Keratinocyte (primary cell): Measurements from ENCODE around the gene TNIP1. TPM values are rescaled to one million over a fixed set of nuclear protein-coding genes. Genes with fewer than 3 reads are reported as not detected.

Source experiments
- DNase-seq: peaks from one replicate; pipeline ENCODE4 v3.0.0-alpha.2; 2011; ENCODE audit warnings: low read depth, missing footprints, low spot score
- FAIRE-seq: peaks from 2 replicates; lab custom pipeline; 2011; peaks lifted over from hg19 to GRCh38; lab: Jason Lieb, UNC
- H2AFZ ChIP-seq: 2 replicates; pipeline ENCODE4 v1.6.0; 2012; ENCODE audit warnings: low read length, control low read depth, inconsistent platforms; ENCODE audit not compliant: control insufficient read depth
- H3K27ac ChIP-seq: 2 replicates; pipeline ENCODE4 v1.5.1; 2011; ENCODE audit warnings: low read length; ENCODE audit not compliant: control insufficient read depth, insufficient read depth
- H3K27me3 ChIP-seq: 3 replicates; pipeline ENCODE4 v1.6.0; 2011; ENCODE audit warnings: low read length; ENCODE audit not compliant: control insufficient read depth, insufficient read depth; ENCODE audit errors: extremely low read depth
- H3K36me3 ChIP-seq, 2 experiments: 2 replicates in 1 of 2; 3 replicates in 1 of 2; pipeline ENCODE4 v1.5.1; 2011; ENCODE audit warnings: low read length in 2 of 2, mild to moderate bottlenecking in 1 of 2; ENCODE audit not compliant: control insufficient read depth in 2 of 2, insufficient read depth in 2 of 2; ENCODE audit errors: extremely low read depth in 1 of 2
- H3K4me1 ChIP-seq: 3 replicates; pipeline ENCODE4 v1.5.1; 2011; ENCODE audit warnings: low read length; ENCODE audit not compliant: control insufficient read depth, insufficient read depth; ENCODE audit errors: extremely low read depth
- H3K4me2 ChIP-seq: 3 replicates; pipeline ENCODE4 v1.6.0; 2011; ENCODE audit warnings: low read depth, low read length; ENCODE audit not compliant: control insufficient read depth, insufficient read depth; ENCODE audit errors: extremely low read depth
- H3K4me3 ChIP-seq, 3 experiments: fragments of 200-600 bp in 1 of 3; sonication (generic) in 1 of 3; 2 replicates in 2 of 3; 3 replicates in 1 of 3; pipeline ENCODE4 v1.5.1; 2011 to 2016; ENCODE audit warnings: low read length in 3 of 3, mild to moderate bottlenecking in 3 of 3, control low read depth in 2 of 3, inconsistent platforms in 1 of 3, low read depth in 1 of 3, mixed read lengths in 1 of 3, mixed run types in 1 of 3, moderate library complexity in 1 of 3; ENCODE audit not compliant: control insufficient read depth in 2 of 3, insufficient read depth in 2 of 3; ENCODE audit errors: extremely low read depth in 1 of 3
- H3K79me2 ChIP-seq: 2 replicates; pipeline ENCODE4 v1.6.0; 2012; ENCODE audit warnings: low read length; ENCODE audit not compliant: control insufficient read depth, insufficient read depth
- H3K9ac ChIP-seq: 3 replicates; pipeline ENCODE4 v1.6.0; 2011; ENCODE audit warnings: low read length; ENCODE audit not compliant: control insufficient read depth, insufficient read depth; ENCODE audit errors: extremely low read depth
- H3K9me1 ChIP-seq: 3 replicates; pipeline ENCODE4 v1.6.0; 2011; ENCODE audit warnings: low read length; ENCODE audit not compliant: control insufficient read depth, insufficient read depth; ENCODE audit errors: extremely low read depth
- H3K9me3 ChIP-seq: 2 replicates; pipeline ENCODE4 v1.5.1; 2012; ENCODE audit warnings: low read depth, low read length; ENCODE audit not compliant: control insufficient read depth
- H4K20me1 ChIP-seq: 3 replicates; pipeline ENCODE4 v1.6.0; 2011; ENCODE audit warnings: low read length; ENCODE audit not compliant: control insufficient read depth, insufficient read depth; ENCODE audit errors: extremely low read depth
- EZH2 ChIP-seq: IDR thresholded peaks from one replicate; pipeline ENCODE4 v1.6.1; 2012; ENCODE audit warnings: inconsistent platforms, mild to moderate bottlenecking, low read length, moderate library complexity
- dilution Hi-C: fragments of 300-500 bp; cut with MboI; formaldehyde crosslinking; loops from one replicate; pipeline ENCODE4 v1.7.0; 2020; ENCODE audit warnings: low sequenced_read_pairs; ENCODE audit not compliant: extremely low pct_ligation_motif_present
- polyA plus RNA-seq, 5 experiments: library from polyadenylated mRNA; depleted of rRNA in 3 of 5; stranded (reverse) in 3 of 5; stranded (forward) in 1 of 5; unstranded in 1 of 5; fragments of >200 nt; gene quantifications; 1 replicate in 1 of 5; 2 replicates in 3 of 5; 3 replicates in 1 of 5; pipeline versions ENCODE4 v1.2.1 to v1.2.3, GENCODE V29; 2011 to 2012; ENCODE audit warnings: missing spikeins in 2 of 5, low read depth in 1 of 5, low replicate concordance in 1 of 5
- TF ChIP-seq, protein P1 (sequence below), 3 experiments: IDR thresholded peaks in 1 of 3; conservative IDR thresholded peaks in 1 of 3; optimal IDR thresholded peaks in 1 of 3; 2 replicates in 2 of 3; 3 replicates in 1 of 3; pipeline versions ENCODE3 to v1.5.1; 2011; ENCODE audit warnings: low read length in 3 of 3, mild to moderate bottlenecking in 3 of 3, moderate library complexity in 2 of 3, control low read depth in 1 of 3, inconsistent platforms in 1 of 3; ENCODE audit not compliant: insufficient read depth in 2 of 3; ENCODE audit errors: extremely low read depth in 1 of 3

The TNIP1 gene
- polyA plus RNA-seq, 1 donor (not counting 4 experiments of a cell fraction or from before 2014, with no cell fraction given): 47.9 TPM

DNA sequence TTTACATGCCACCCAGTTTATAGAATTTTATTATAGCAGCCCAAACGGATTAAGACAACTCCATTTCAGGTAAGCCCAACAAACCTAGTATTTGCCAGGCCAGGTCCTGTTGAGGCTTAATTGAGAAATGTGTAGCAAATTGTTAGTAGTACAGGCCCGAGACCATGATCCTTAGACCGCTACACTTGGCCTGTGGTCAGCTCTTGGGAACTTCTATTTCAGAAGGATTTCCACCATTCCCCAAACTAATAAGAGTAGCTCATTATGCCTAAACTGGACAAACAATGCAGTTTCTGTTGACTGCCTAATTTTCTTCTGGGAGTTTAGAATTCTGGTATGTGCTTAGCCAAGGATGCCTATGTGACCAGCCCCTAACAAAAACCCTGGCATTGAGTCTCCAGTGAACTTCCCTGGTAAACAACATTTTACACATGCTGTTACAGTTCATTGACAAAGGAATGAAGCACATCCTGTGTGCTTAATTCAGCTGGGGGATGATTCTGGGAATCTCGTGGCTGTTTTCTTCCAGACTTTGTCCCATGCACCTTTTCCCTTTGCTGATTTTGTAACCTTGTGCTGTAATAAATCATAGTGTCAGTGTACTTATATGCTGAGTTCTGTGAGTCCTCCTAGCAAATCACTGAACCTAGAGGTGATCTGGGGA is 66.0 kb downstream of the TNIP1 start:
- Histone ChIP-seq H3K27ac (no peak overlapping the region), H3K9me1 (no peaks in the 10 kb centered on the region), H3K4me1 (no peaks in the 10 kb centered on the region), H3K79me2 (no peaks in the 10 kb centered on the region), H3K9me3 (no peaks in the 10 kb centered on the region), H3K4me3 (no peak overlapping the region), H4K20me1 (no peaks in the 10 kb centered on the region), H3K4me2 (no peak overlapping the region), H2AFZ (no peak overlapping the region), H3K36me3 (no peaks in the 10 kb centered on the region), H3K9ac (no peak overlapping the region), H3K27me3 (no peaks in the 10 kb centered on the region)
- DNase-seq (no peak), FAIRE-seq (no peak)
- no peak for TF ChIP-seq EZH2
- TF ChIP-seq, protein P1, sequence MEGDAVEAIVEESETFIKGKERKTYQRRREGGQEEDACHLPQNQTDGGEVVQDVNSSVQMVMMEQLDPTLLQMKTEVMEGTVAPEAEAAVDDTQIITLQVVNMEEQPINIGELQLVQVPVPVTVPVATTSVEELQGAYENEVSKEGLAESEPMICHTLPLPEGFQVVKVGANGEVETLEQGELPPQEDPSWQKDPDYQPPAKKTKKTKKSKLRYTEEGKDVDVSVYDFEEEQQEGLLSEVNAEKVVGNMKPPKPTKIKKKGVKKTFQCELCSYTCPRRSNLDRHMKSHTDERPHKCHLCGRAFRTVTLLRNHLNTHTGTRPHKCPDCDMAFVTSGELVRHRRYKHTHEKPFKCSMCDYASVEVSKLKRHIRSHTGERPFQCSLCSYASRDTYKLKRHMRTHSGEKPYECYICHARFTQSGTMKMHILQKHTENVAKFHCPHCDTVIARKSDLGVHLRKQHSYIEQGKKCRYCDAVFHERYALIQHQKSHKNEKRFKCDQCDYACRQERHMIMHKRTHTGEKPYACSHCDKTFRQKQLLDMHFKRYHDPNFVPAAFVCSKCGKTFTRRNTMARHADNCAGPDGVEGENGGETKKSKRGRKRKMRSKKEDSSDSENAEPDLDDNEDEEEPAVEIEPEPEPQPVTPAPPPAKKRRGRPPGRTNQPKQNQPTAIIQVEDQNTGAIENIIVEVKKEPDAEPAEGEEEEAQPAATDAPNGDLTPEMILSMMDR (optimal IDR thresholded peaks at IDR 0.05 in 1 of 3, IDR thresholded peaks at IDR 0.05 in 1 of 3, conservative IDR thresholded peaks at IDR 0.05 in 1 of 3; ENCODE audit: extremely low read depth in 1 of 3, insufficient read depth in 2 of 3, low read length in 3 of 3): no peak
- dilution Hi-C loops: no loop called here

DNA sequence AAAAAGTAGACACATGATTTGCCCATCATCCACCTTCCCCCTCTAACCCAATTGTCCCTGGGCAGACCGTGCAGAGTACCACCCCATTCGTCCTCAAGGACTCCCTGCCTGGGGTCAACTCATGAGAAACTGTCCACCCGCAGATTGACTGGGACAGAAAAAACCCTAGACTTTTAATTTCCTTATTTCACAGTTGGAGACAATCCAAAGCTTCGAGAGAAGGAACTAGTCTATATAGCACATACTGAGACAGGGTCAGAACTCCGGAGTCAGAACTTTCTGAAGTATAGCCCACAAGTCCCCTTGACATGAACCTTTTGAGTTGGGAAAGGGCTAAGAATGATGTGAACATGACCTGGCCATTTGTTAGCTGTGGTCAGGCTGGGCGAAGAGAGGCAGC is 68.0 kb downstream of the TNIP1 start:
- TF ChIP-seq, protein P1 (optimal IDR thresholded peaks at IDR 0.05 in 1 of 3, IDR thresholded peaks at IDR 0.05 in 1 of 3, conservative IDR thresholded peaks at IDR 0.05 in 1 of 3; ENCODE audit: extremely low read depth in 1 of 3, insufficient read depth in 2 of 3, low read length in 3 of 3): no peak
- no peak for TF ChIP-seq EZH2
- Histone ChIP-seq H3K9me3 (no peaks in the 10 kb centered on the region), H3K36me3 (no peaks in the 10 kb centered on the region), H3K27ac (no peak overlapping the region), H3K9me1 (no peaks in the 10 kb centered on the region), H3K9ac (no peak overlapping the region), H4K20me1 (no peaks in the 10 kb centered on the region), H3K4me1 (no peaks in the 10 kb centered on the region), H2AFZ (no peak overlapping the region), H3K4me3 (no peak overlapping the region), H3K79me2 (no peaks in the 10 kb centered on the region), H3K4me2 (no peak overlapping the region), H3K27me3 (no peaks in the 10 kb centered on the region)
- FAIRE-seq (no peak), DNase-seq (no peak)
- dilution Hi-C loops: no loop called here
